Osteoblast (primary cell): ENCODE data around the gene MGP. TPM values are rescaled to one million over a fixed set of nuclear protein-coding genes. Genes with fewer than 3 reads are reported as not detected.

Experiments
- DNase-seq: peaks from one replicate; pipeline ENCODE4 v3.0.0; 2011; ENCODE audit warnings: low spot score, mixed read lengths; ENCODE audit not compliant: insufficient read length; ENCODE audit errors: missing footprints
- H2AFZ ChIP-seq: 2 replicates; pipeline ENCODE4 v1.6.0; 2011; ENCODE audit warnings: mild to moderate bottlenecking, low read length
- H3K27ac ChIP-seq: 2 replicates; pipeline ENCODE4 v1.5.1; 2011; ENCODE audit warnings: mild to moderate bottlenecking, low read depth, low read length, moderate library complexity
- H3K27me3 ChIP-seq: 2 replicates; pipeline ENCODE4 v1.6.0; 2012; ENCODE audit warnings: mild to moderate bottlenecking, control low read depth, inconsistent platforms, low read length, moderate library complexity; ENCODE audit not compliant: insufficient read depth
- H3K36me3 ChIP-seq: 2 replicates; pipeline ENCODE4 v1.5.1; 2011; ENCODE audit warnings: mild to moderate bottlenecking, low read length, control low read depth, moderate library complexity; ENCODE audit not compliant: insufficient read depth
- H3K4me1 ChIP-seq: 2 replicates; pipeline ENCODE4 v1.5.1; 2011; ENCODE audit warnings: mild to moderate bottlenecking, low read length, control low read depth, moderate library complexity; ENCODE audit not compliant: insufficient read depth
- H3K4me2 ChIP-seq: 2 replicates; pipeline ENCODE4 v1.6.0; 2011; ENCODE audit warnings: mild to moderate bottlenecking, low read length; ENCODE audit not compliant: insufficient read depth
- H3K4me3 ChIP-seq: fragments of 200-600 bp; sonication (generic); 3 replicates; pipeline ENCODE4 v1.5.1; 2012; ENCODE audit warnings: mild to moderate bottlenecking, low read length, inconsistent platforms; ENCODE audit not compliant: insufficient read depth
- H3K79me2 ChIP-seq: 2 replicates; pipeline ENCODE4 v1.6.0; 2012; ENCODE audit warnings: mild to moderate bottlenecking, low read length, control low read depth, inconsistent platforms; ENCODE audit not compliant: insufficient read depth
- H3K9me3 ChIP-seq: 2 replicates; pipeline ENCODE4 v1.5.1; 2011; ENCODE audit warnings: low read depth, low read length, control low read depth
- H4K20me1 ChIP-seq: 2 replicates; pipeline ENCODE4 v1.6.0; 2012; ENCODE audit warnings: mild to moderate bottlenecking, low read length, control low read depth; ENCODE audit not compliant: insufficient read depth
- CTCF ChIP-seq: IDR thresholded peaks from 2 replicates; pipeline ENCODE4 v1.5.1; 2011; ENCODE audit warnings: mild to moderate bottlenecking, low read depth, low read length, moderate library complexity; ENCODE audit errors: extremely low read depth
- total RNA-seq: library from RNA; depleted of rRNA; stranded (reverse); fragments of >200 nt; gene quantifications from 2 replicates; pipeline ENCODE4 v1.2.3, GENCODE V29; 2012

Gene MGP
- total RNA-seq, 1 donor: 8.0 TPM

GRCh38 chr12:14900521-14901227 is 15.0 kb upstream of the MGP start:
- H2AFZ ChIP-seq: no peak overlapping the region
- H3K4me3 ChIP-seq: no peak overlapping the region
- H4K20me1 ChIP-seq: no peaks in the 10 kb centered on the region
- no peaks in the 10 kb centered on the region for H3K9me3 ChIP-seq
- no peaks in the 10 kb centered on the region for H3K27me3 ChIP-seq
- no peaks in the 10 kb centered on the region for H3K79me2 ChIP-seq
- no peak overlapping the region for H3K27ac ChIP-seq
- no peak for TF ChIP-seq CTCF
- H3K36me3 ChIP-seq: no peaks in the 10 kb centered on the region
- no peak overlapping the region for H3K4me2 ChIP-seq
- peaks cover 11% of the 10 kb centered on the region for H3K4me1 ChIP-seq
- no peak for DNase-seq

GRCh38 chr12:14896521-14897169 is 11.0 kb upstream of the MGP start:
- no peaks in the 10 kb centered on the region for H3K27me3 ChIP-seq
- no peaks in the 10 kb centered on the region for H3K36me3 ChIP-seq
- no peak for TF ChIP-seq CTCF
- peak overlapping the region; percentile 26 for H3K27ac ChIP-seq
- peaks cover 15% of the 10 kb centered on the region for H3K4me1 ChIP-seq
- peak overlapping the region; percentile 53 for H2AFZ ChIP-seq
- peak overlapping the region; percentile 16 for H3K4me3 ChIP-seq
- H3K4me2 ChIP-seq: peak overlapping the region; percentile 64
- no peaks in the 10 kb centered on the region for H4K20me1 ChIP-seq
- peak; percentile 46 for DNase-seq
- H3K9me3 ChIP-seq: no peaks in the 10 kb centered on the region
- H3K79me2 ChIP-seq: no peaks in the 10 kb centered on the region

GRCh38 chr12:14893506-14894250 is 8.0 kb upstream of the MGP start:
- Histone ChIP-seq H3K36me3 (no peaks in the 10 kb centered on the region), H2AFZ (peak overlapping the region; percentile 36), H3K4me1 (peaks cover 15% of the 10 kb centered on the region), H3K4me2 (peak overlapping the region; percentile 6), H3K4me3 (no peak overlapping the region), H3K79me2 (no peaks in the 10 kb centered on the region), H4K20me1 (no peaks in the 10 kb centered on the region), H3K9me3 (no peaks in the 10 kb centered on the region), H3K27me3 (peaks cover 10% of the 10 kb centered on the region), H3K27ac (no peak overlapping the region)
- no peak for DNase-seq
- TF ChIP-seq CTCF: no peak
